ENCODE data around the gene GPR149. TPM values are rescaled to one million over a fixed set of nuclear protein-coding genes. Genes with fewer than 3 reads are reported as not detected.

GPR149 gene
- total and polyA plus RNA-seq, 2 donors from 2014 or later = not detected

DNA sequence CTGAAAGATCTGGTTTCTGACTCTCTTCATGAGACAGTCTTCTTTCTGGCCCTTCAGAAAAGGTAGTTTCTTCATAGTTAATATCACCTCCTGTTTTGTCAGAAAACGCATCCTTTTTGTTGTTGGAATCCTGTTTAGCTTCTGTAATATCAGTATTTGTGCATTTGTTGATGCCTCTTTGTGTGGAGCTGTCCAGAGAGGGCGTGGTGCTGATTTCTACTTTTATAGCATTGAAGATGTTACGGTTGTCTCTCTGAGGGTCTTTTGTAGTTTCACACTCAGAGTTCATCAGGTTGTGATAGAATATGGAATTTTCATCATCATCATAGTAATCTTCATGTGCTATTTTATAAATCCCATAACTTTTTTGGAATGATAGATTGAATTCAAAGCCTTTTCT, 8.9 kb downstream of the GPR149 start:
- Histone ChIP-seq H3K27ac (ENCODE audit: low read depth in 2 of 2, low read length in 2 of 2) (no peak overlapping the region), H3K9ac (ENCODE audit: low read length in 3 of 3) (no peak overlapping the region), H3K9me3 (ENCODE audit: control insufficient read depth in 2 of 3, insufficient read depth in 1 of 3, low read length in 3 of 3) (no peaks in the 10 kb centered on the region), H3K27me3 (ENCODE audit: control insufficient read depth, insufficient read depth, low read length) (no peaks in the 10 kb centered on the region), H3K4me3 (ENCODE audit: low read length in 3 of 3) (no peak overlapping the region), H3K36me3 (ENCODE audit: control insufficient read depth in 2 of 3, insufficient read depth in 3 of 3, low read length in 3 of 3) (no peaks in the 10 kb centered on the region), H3K4me1 (ENCODE audit: control insufficient read depth in 2 of 3, insufficient read depth in 2 of 3, low read depth in 1 of 3, low read length in 3 of 3) (no peaks in the 10 kb centered on the region)
- no peak for FAIRE-seq
- intact Hi-C loops (cut with DNase I) = no loop called here
- TF ChIP-seq, protein P1, sequence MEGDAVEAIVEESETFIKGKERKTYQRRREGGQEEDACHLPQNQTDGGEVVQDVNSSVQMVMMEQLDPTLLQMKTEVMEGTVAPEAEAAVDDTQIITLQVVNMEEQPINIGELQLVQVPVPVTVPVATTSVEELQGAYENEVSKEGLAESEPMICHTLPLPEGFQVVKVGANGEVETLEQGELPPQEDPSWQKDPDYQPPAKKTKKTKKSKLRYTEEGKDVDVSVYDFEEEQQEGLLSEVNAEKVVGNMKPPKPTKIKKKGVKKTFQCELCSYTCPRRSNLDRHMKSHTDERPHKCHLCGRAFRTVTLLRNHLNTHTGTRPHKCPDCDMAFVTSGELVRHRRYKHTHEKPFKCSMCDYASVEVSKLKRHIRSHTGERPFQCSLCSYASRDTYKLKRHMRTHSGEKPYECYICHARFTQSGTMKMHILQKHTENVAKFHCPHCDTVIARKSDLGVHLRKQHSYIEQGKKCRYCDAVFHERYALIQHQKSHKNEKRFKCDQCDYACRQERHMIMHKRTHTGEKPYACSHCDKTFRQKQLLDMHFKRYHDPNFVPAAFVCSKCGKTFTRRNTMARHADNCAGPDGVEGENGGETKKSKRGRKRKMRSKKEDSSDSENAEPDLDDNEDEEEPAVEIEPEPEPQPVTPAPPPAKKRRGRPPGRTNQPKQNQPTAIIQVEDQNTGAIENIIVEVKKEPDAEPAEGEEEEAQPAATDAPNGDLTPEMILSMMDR (IDR thresholded peaks at IDR 0.05; ENCODE audit: borderline replicate concordance, extremely low read depth, insufficient read depth) = no peak
- peak in 2 of 5 donors; percentile 56 to 61 for DNase-seq

DNA sequence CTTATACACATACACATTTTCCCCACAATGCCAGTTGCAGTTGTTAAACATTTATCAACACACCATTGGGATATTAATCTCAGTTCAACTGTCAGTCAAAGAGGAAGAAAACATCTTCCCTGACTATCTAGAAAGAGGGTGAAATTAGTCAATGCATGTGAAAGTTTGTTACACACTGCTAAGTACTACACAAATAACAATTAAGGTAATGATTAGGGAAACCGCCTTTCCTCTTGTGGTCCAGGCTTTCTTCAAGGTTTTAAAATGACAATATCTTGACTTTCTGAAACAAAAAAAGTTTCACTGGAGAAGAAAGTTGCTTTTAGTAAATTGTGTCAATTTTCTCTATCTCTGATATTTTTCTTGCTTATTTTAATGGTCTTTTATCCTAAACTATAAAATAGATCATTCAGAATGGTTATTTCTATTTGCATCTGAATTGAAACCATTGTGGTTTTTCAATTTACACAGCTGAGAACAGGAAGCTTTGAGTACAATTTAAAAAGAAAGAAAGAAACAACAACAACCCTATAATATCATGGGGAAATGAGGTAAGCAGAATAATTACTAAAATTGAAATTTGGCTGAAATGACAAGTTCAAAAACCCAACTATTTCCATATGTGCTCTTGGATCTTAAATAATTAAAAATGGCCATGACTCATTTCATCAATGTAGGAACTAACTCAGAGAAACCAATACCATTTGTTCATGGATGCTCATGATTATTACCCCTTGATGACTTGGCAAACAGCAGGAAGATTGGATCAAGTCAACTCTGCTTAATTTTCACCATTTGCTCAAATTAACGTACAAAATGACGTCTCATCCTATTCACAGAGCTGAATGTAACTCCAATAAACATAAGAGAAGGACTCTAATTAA, 31.7 kb downstream of the GPR149 start:
- Histone ChIP-seq H3K27ac (ENCODE audit: low read depth in 2 of 2, low read length in 2 of 2) (no peak overlapping the region), H3K27me3 (ENCODE audit: control insufficient read depth, insufficient read depth, low read length) (no peaks in the 10 kb centered on the region), H3K36me3 (ENCODE audit: control insufficient read depth in 2 of 3, insufficient read depth in 3 of 3, low read length in 3 of 3) (no peaks in the 10 kb centered on the region), H3K9ac (ENCODE audit: low read length in 3 of 3) (no peak overlapping the region), H3K9me3 (ENCODE audit: control insufficient read depth in 2 of 3, insufficient read depth in 1 of 3, low read length in 3 of 3) (no peaks in the 10 kb centered on the region), H3K4me3 (ENCODE audit: low read length in 3 of 3) (no peak overlapping the region), H3K4me1 (ENCODE audit: control insufficient read depth in 2 of 3, insufficient read depth in 2 of 3, low read depth in 1 of 3, low read length in 3 of 3) (no peaks in the 10 kb centered on the region)
- DNase-seq (no peak), FAIRE-seq (no peak)
- TF ChIP-seq, protein P1 (IDR thresholded peaks at IDR 0.05; ENCODE audit: borderline replicate concordance, extremely low read depth, insufficient read depth) = no peak
- intact Hi-C loops (cut with DNase I) = no loop called here

DNA sequence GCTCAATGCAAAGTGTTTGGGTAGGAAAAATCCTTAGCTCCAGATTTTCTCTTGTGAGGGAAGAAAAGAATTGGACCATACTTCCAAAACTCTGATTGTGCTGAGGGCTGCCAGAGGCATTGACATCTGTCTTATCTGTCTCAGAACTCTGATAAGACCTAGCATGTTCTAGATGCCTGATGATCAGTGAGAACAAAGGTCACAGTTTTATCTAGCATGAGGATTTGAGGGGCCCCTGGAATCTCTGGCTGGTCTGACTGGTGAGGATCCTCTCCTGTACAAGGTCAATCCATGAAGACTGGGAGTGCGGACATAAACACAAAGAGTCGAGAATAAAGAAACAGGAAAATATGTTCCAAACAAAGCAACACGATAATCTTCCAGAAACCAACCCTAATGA, 40.1 kb downstream of the GPR149 start:
- H3K9me3 ChIP-seq (ENCODE audit: control insufficient read depth in 2 of 3, insufficient read depth in 1 of 3, low read length in 3 of 3) = no peaks in the 10 kb centered on the region
- FAIRE-seq (no peak), DNase-seq (no peak)
- H3K27me3 ChIP-seq (ENCODE audit: control insufficient read depth, insufficient read depth, low read length) = no peaks in the 10 kb centered on the region
- TF ChIP-seq, protein P1 (IDR thresholded peaks at IDR 0.05; ENCODE audit: borderline replicate concordance, extremely low read depth, insufficient read depth) = no peak
- no peaks in the 10 kb centered on the region for H3K4me1 ChIP-seq (ENCODE audit: control insufficient read depth in 2 of 3, insufficient read depth in 2 of 3, low read depth in 1 of 3, low read length in 3 of 3)
- no peak overlapping the region for H3K9ac ChIP-seq (ENCODE audit: low read length in 3 of 3)
- H3K36me3 ChIP-seq (ENCODE audit: control insufficient read depth in 2 of 3, insufficient read depth in 3 of 3, low read length in 3 of 3) = no peaks in the 10 kb centered on the region
- intact Hi-C loops (cut with DNase I) = no loop called here
- no peak overlapping the region for H3K4me3 ChIP-seq (ENCODE audit: low read length in 3 of 3)
- no peak overlapping the region for H3K27ac ChIP-seq (ENCODE audit: low read depth in 2 of 2, low read length in 2 of 2)
